IMR-90 (cell line): ENCODE data around the gene CANX.

Source experiments
- BHLHE40 ChIP-seq: fragments of 150-350 bp; IDR thresholded peaks from 2 replicates; pipeline ENCODE4 v1.6.1; 2016; ENCODE audit warnings: mild to moderate bottlenecking, low read depth, low read length
- CEBPB ChIP-seq: IDR thresholded peaks from 2 replicates; pipeline ENCODE4 v1.6.1; 2012; ENCODE audit warnings: low read depth, low read length, improper control_type of control experiment
- CHD1 ChIP-seq: IDR thresholded peaks from 2 replicates; pipeline ENCODE4 v1.6.1; 2012; ENCODE audit warnings: low read depth, low read length, improper control_type of control experiment
- FOS ChIP-seq: fragments of 150-350 bp; IDR thresholded peaks from 2 replicates; pipeline ENCODE4 v1.6.1; 2016; ENCODE audit warnings: low read depth, low read length
- MAFK ChIP-seq: IDR thresholded peaks from 2 replicates; pipeline ENCODE4 v1.6.1; 2012; ENCODE audit warnings: low read depth, low read length, improper control_type of control experiment
- MAZ ChIP-seq: IDR thresholded peaks from 2 replicates; pipeline ENCODE4 v1.6.1; 2012; ENCODE audit warnings: low read depth, mild to moderate bottlenecking, low read length, improper control_type of control experiment, moderate library complexity, borderline replicate concordance
- MXI1 ChIP-seq: IDR thresholded peaks from 2 replicates; pipeline ENCODE4 v1.6.1; 2012; ENCODE audit warnings: low read depth, mild to moderate bottlenecking, low read length, moderate library complexity, borderline replicate concordance
- POLR2A ChIP-seq: IDR thresholded peaks from 2 replicates; pipeline ENCODE4 v1.6.1; 2012; ENCODE audit warnings: mild to moderate bottlenecking, low read depth, low read length
- RAD21 ChIP-seq: IDR thresholded peaks from 2 replicates; pipeline ENCODE4 v1.6.1; 2012; ENCODE audit warnings: low read length, improper control_type of control experiment
- RFX5 ChIP-seq: IDR thresholded peaks from 2 replicates; pipeline ENCODE4 v1.8.0; 2012; ENCODE audit warnings: low read depth, mild to moderate bottlenecking, low read length, moderate library complexity
- SMC3 ChIP-seq: fragments of 150-350 bp; IDR thresholded peaks from 2 replicates; pipeline ENCODE4 v1.6.1; 2016; ENCODE audit warnings: low read depth, mild to moderate bottlenecking, antibody characterized with exemption, low read length, moderate library complexity
- TF ChIP-seq, protein P1 (sequence below): fragments of 150-350 bp; IDR thresholded peaks from 2 replicates; pipeline ENCODE4 v1.6.1; 2017; ENCODE audit warnings: mild to moderate bottlenecking, antibody characterized with exemption, low read length, low read depth
- TF ChIP-seq, protein P2 (sequence below): conservative IDR thresholded peaks from 2 replicates; pipeline ENCODE4 v1.5.1; 2012; ENCODE audit warnings: mild to moderate bottlenecking, low read depth, low read length, improper control_type of control experiment
- TF ChIP-seq, protein P3 (sequence below): fragments of 150-350 bp; IDR thresholded peaks from 2 replicates; pipeline ENCODE4 v1.6.1; 2016; ENCODE audit warnings: low read depth, mild to moderate bottlenecking, low read length, moderate library complexity, borderline replicate concordance

DNA sequence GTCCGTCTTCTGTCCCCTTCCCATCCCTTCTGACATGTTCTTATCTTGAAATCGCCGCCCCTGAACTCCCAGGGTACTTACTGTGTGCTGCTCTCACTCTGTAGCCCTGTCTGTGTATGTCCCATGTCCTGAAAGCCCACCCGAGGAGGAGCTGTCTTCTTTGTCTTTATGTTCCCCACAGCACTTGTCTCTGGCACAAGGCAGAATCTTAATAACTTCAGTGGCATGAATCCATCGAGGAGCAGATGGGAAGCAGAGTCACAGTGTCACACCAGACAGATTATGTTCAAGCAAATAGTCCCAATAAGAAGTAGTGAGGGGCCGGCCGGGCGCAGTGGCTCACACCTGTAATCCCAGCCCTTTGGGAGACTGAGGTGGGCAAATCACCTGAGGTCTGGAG lies 65.3 kb downstream of the CANX start:
- TF ChIP-seq, protein P1, sequence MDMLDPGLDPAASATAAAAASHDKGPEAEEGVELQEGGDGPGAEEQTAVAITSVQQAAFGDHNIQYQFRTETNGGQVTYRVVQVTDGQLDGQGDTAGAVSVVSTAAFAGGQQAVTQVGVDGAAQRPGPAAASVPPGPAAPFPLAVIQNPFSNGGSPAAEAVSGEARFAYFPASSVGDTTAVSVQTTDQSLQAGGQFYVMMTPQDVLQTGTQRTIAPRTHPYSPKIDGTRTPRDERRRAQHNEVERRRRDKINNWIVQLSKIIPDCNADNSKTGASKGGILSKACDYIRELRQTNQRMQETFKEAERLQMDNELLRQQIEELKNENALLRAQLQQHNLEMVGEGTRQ: no peak
- TF ChIP-seq POLR2A (no peak), CHD1 (no peak), CEBPB (no peak), MAZ (no peak), MXI1 (no peak), RAD21 (no peak), BHLHE40 (no peak), SMC3 (no peak), MAFK (no peak), RFX5 (no peak), FOS (no peak)
- TF ChIP-seq, protein P2, sequence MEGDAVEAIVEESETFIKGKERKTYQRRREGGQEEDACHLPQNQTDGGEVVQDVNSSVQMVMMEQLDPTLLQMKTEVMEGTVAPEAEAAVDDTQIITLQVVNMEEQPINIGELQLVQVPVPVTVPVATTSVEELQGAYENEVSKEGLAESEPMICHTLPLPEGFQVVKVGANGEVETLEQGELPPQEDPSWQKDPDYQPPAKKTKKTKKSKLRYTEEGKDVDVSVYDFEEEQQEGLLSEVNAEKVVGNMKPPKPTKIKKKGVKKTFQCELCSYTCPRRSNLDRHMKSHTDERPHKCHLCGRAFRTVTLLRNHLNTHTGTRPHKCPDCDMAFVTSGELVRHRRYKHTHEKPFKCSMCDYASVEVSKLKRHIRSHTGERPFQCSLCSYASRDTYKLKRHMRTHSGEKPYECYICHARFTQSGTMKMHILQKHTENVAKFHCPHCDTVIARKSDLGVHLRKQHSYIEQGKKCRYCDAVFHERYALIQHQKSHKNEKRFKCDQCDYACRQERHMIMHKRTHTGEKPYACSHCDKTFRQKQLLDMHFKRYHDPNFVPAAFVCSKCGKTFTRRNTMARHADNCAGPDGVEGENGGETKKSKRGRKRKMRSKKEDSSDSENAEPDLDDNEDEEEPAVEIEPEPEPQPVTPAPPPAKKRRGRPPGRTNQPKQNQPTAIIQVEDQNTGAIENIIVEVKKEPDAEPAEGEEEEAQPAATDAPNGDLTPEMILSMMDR: no peak; the same call in 1 of the 2 replicates
- TF ChIP-seq, protein P3, sequence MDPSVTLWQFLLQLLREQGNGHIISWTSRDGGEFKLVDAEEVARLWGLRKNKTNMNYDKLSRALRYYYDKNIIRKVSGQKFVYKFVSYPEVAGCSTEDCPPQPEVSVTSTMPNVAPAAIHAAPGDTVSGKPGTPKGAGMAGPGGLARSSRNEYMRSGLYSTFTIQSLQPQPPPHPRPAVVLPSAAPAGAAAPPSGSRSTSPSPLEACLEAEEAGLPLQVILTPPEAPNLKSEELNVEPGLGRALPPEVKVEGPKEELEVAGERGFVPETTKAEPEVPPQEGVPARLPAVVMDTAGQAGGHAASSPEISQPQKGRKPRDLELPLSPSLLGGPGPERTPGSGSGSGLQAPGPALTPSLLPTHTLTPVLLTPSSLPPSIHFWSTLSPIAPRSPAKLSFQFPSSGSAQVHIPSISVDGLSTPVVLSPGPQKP: no peak
